IPS-18c (cell line): ENCODE data around the gene SFN.
"Not testable (repeated sequence)": the region's sequence is repeated elsewhere in the genome, so short reads cannot be mapped to it uniquely, and the experiment has no call there.

Experiments used
- H3K4me3 ChIP-seq: 2 replicates; pipeline ENCODE4 v1.7.0; 2013; ENCODE audit warnings: low read depth, mild to moderate bottlenecking, low read length, moderate library complexity; ENCODE audit not compliant: insufficient read depth
- H3K9me3 ChIP-seq: one replicate; pipeline ENCODE4 v1.6.1; 2013; ENCODE audit warnings: mild to moderate bottlenecking, low read length, moderate library complexity; ENCODE audit not compliant: control insufficient read depth, insufficient read depth

Gene SFN

GRCh38 chr1:26833432-26834405 is 29.2 kb upstream of the SFN start:
- H3K9me3 ChIP-seq: no peaks in the 10 kb centered on the region
- H3K4me3 ChIP-seq: no peak overlapping the region

GRCh38 chr1:26837665-26838064 is 25.3 kb upstream of the SFN start:
- H3K9me3 ChIP-seq, H3K4me3 ChIP-seq: not testable (repeated sequence)

- Histone ChIP-seq H3K4me3 (no peak overlapping the region), H3K9me3 (no peaks in the 10 kb centered on the region)
Measured at GRCh38 chr1:26838474-26839338, 24.2 kb upstream of the SFN start.

- H3K4me3 ChIP-seq: no peak overlapping the region
- H3K9me3 ChIP-seq: no peaks in the 10 kb centered on the region
Measured at GRCh38 chr1:26839339-26839722, 23.6 kb upstream of the SFN start.

GRCh38 chr1:26839779-26840178 is 23.2 kb upstream of the SFN start:
- H3K4me3 ChIP-seq: no peak overlapping the region
- H3K9me3 ChIP-seq: no peaks in the 10 kb centered on the region

GRCh38 chr1:26844424-26845196 is 18.3 kb upstream of the SFN start:
- no peak overlapping the region for H3K4me3 ChIP-seq
- no peaks in the 10 kb centered on the region for H3K9me3 ChIP-seq

GRCh38 chr1:26847826-26848225 is 15.1 kb upstream of the SFN start:
- not testable (repeated sequence) for H3K4me3 ChIP-seq, H3K9me3 ChIP-seq

- Histone ChIP-seq H3K9me3 (no peaks in the 10 kb centered on the region), H3K4me3 (no peak overlapping the region)
Measured at GRCh38 chr1:26848499-26848898, 14.4 kb upstream of the SFN start.

GRCh38 chr1:26848941-26849774 is 13.8 kb upstream of the SFN start:
- no peak overlapping the region for H3K4me3 ChIP-seq
- H3K9me3 ChIP-seq: no peaks in the 10 kb centered on the region

- Histone ChIP-seq H3K9me3 (no peaks in the 10 kb centered on the region), H3K4me3 (no peak overlapping the region)
Measured at GRCh38 chr1:26851106-26851684, 11.8 kb upstream of the SFN start.

- no peaks in the 10 kb centered on the region for H3K9me3 ChIP-seq
Measured at GRCh38 chr1:26852701-26853100, 10.2 kb upstream of the SFN start.

GRCh38 chr1:26853156-26853555 is 9.8 kb upstream of the SFN start:
- Histone ChIP-seq H3K9me3 (no peaks in the 10 kb centered on the region), H3K4me3 (no peak overlapping the region)

More at GRCh38 chr1:26852701-26853100, 10.2 kb upstream of the SFN start:
- no peak overlapping the region for H3K4me3 ChIP-seq

GRCh38 chr1:26853600-26853999 is 9.3 kb upstream of the SFN start:
- H3K9me3 ChIP-seq: no peaks in the 10 kb centered on the region

GRCh38 chr1:26854906-26855305 is 8.0 kb upstream of the SFN start:
- Histone ChIP-seq H3K4me3 (no peak overlapping the region), H3K9me3 (no peaks in the 10 kb centered on the region)

More at GRCh38 chr1:26853600-26853999, 9.3 kb upstream of the SFN start:
- no peak overlapping the region for H3K4me3 ChIP-seq

- Histone ChIP-seq H3K9me3 (no peaks in the 10 kb centered on the region), H3K4me3 (no peak overlapping the region)
Measured at GRCh38 chr1:26855636-26856035, 7.3 kb upstream of the SFN start.

- H3K9me3 ChIP-seq: no peaks in the 10 kb centered on the region
- H3K4me3 ChIP-seq: no peak overlapping the region
Measured at GRCh38 chr1:26856181-26856580, 6.8 kb upstream of the SFN start.
